ENCODE measurements around the gene MEGF6. TPM values are rescaled to one million over a fixed set of nuclear protein-coding genes. Genes with fewer than 3 reads are reported as not detected.

The MEGF6 gene
- total and polyA plus RNA-seq, 2 donors (not counting 3 experiments of a cell fraction or from before 2014, with no cell fraction given): 22.5 to 63.7 TPM

DNA sequence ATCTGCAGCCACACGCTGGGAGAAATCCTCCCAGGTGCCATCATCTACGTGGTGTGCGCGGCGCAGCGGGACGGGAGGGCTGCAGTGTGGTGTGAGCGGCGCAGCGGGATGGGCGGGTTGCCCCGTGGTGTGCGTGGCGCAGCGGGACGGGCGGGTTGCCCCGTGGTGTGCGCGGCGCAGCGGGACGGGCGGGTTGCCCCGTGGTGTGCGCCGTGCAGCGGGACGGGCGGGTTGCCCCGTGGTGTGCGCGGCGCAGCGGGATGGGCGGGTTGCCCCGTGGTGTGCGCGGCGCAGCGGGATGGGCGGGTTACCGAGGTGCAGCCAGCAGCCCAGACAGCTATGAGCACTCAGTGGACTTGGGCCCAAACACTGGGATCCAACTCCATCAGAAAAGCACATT is 33.9 kb upstream of the MEGF6 start:
- DNase-seq (ENCODE audit: low read depth, low spot score) (no peak), FAIRE-seq (no peak)
- Histone ChIP-seq H3K4me3 (replicated peaks in 1 of 3; ENCODE audit: insufficient read depth in 1 of 3, low read depth in 1 of 3, low read length in 3 of 3) (no peak overlapping the region), H2AFZ (ENCODE audit: low read depth, low read length) (no peak overlapping the region), H3K36me3 (ENCODE audit: control insufficient read depth in 2 of 2, extremely low read depth in 1 of 2, insufficient read depth in 2 of 2, low read length in 2 of 2) (peaks cover 0 to 13% of the 10 kb centered on the region in 2 experiments), H3K9me3 (replicated peaks; ENCODE audit: control insufficient read depth, insufficient read depth, low read length) (no peaks in the 10 kb centered on the region), H3K9ac (replicated peaks; ENCODE audit: extremely low read depth, insufficient read depth, low read length) (no peak overlapping the region), H3K79me2 (ENCODE audit: control insufficient read depth, insufficient read depth, low read length) (peaks cover 4% of the 10 kb centered on the region), H3K4me1 (ENCODE audit: control insufficient read depth, extremely low read depth, insufficient read depth, low read length) (peaks cover 8% of the 10 kb centered on the region), H3K27ac (ENCODE audit: insufficient read depth, low read depth, low read length) (no peak overlapping the region), H4K20me1 (replicated peaks; ENCODE audit: control insufficient read depth, extremely low read depth, insufficient read depth, low read length) (no peaks in the 10 kb centered on the region), H3K4me2 (ENCODE audit: insufficient read depth, low read length) (no peak overlapping the region), H3K27me3 (ENCODE audit: control insufficient read depth in 2 of 2, insufficient read depth in 2 of 2, low read length in 2 of 2) (peaks cover 0 to 3% of the 10 kb centered on the region in 2 experiments), H3K9me1 (replicated peaks; ENCODE audit: control insufficient read depth, extremely low read depth, insufficient read depth, low read length) (no peaks in the 10 kb centered on the region)
- intact Hi-C loops (cut with micrococcal nuclease) (no loop called here), dilution Hi-C loops (cut with MboI; ENCODE audit: extremely low pct_ligation_motif_present, low sequenced_read_pairs) (no loop called here)
- TF ChIP-seq EZH2 (IDR thresholded peaks at IDR 0.05; ENCODE audit: borderline replicate concordance, low read depth, low read length, severe bottlenecking) (no peak), GATA2 (IDR thresholded peaks at IDR 0.05; ENCODE audit: insufficient read depth, insufficient read length, low read depth, low read length) (no peak), POLR2AphosphoS5 (IDR thresholded peaks at IDR 0.05; ENCODE audit: insufficient read depth, low read depth, low read length) (no peak), CTCF (IDR thresholded peaks at IDR 0.05; ENCODE audit: extremely low read depth in 1 of 2, insufficient read depth in 1 of 2, low read depth in 1 of 2, low read length in 2 of 2) (no peak), JUN (IDR thresholded peaks at IDR 0.05; ENCODE audit: borderline replicate concordance, insufficient read depth, insufficient read length, low read depth) (no peak), FOS (IDR thresholded peaks at IDR 0.05; ENCODE audit: borderline replicate concordance, insufficient read depth, low read length) (no peak)
- TF ChIP-seq, protein P1, sequence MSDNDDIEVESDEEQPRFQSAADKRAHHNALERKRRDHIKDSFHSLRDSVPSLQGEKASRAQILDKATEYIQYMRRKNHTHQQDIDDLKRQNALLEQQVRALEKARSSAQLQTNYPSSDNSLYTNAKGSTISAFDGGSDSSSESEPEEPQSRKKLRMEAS (IDR thresholded peaks at IDR 0.05; ENCODE audit: insufficient read depth, insufficient read length): no peak
- BruUV-seq (replicated peaks): no TSS peak
- ChIA-PET POLR2A (no interaction called here), CTCF (no interaction called here)

All from endothelial cell of umbilical vein (primary cell).